A549 (cell line): ENCODE data around the gene RHO. TPM values are rescaled to one million over a fixed set of nuclear protein-coding genes. Genes with fewer than 3 reads are reported as not detected.
"Not testable (repeated sequence)": the region's sequence is repeated elsewhere in the genome, so short reads cannot be mapped to it uniquely, and the experiment has no call there.

Experiments
- ATAC-seq, 2 experiments: fragments of 200-7000 bp in 1 of 2; fragments of >200 bp in 1 of 2; cut with Nextera tagmentation in 1 of 2; cut with Tn5 transposase in 1 of 2; 3 replicates each; pipeline versions ENCODE4 v1.8.0 to v1.9.1; 2018 to 2020; ENCODE audit warnings: mild to moderate bottlenecking in 1 of 2, moderate library complexity in 1 of 2
- CTCF ChIA-PET: fragments of 300-600 bp; sonication (Branson Sonifier 250); formaldehyde crosslinking; extraction: SDS; loops from one replicate; lab custom pipeline; 2021; ENCODE audit warnings: antibody characterized with exemption, inconsistent platforms; lab: Yijun Ruan, JAX
- POLR2A ChIA-PET: fragments of 350-600 bp; formaldehyde crosslinking; extraction: SDS; loops from one replicate; lab custom pipeline; 2021; ENCODE audit warnings: antibody characterized with exemption, inconsistent platforms; lab: Yijun Ruan, JAX
- DNase-seq, 2 experiments: peaks; one replicate each; pipeline versions ENCODE4 v3.0.0 to v3.0.0-alpha.2; 2011 to 2016; ENCODE audit warnings: low read depth in 1 of 2, low spot score in 1 of 2
- FAIRE-seq: peaks from 2 replicates; lab custom pipeline; 2011; peaks lifted over from hg19 to GRCh38; lab: Jason Lieb, UNC
- H3K27ac ChIP-seq, 2 experiments: fragments of >200 bp; sonication (Bioruptor Twin); formaldehyde crosslinking; 3 replicates each; pipeline ENCODE4 v1.5.1; 2016 to 2017
- H3K4me1 ChIP-seq: fragments of >200 bp; sonication (Bioruptor Twin); formaldehyde crosslinking; 3 replicates; pipeline ENCODE4 v1.6.1; 2016
- H3K4me2 ChIP-seq: fragments of >200 bp; sonication (Bioruptor Twin); formaldehyde crosslinking; 3 replicates; pipeline ENCODE4 v1.6.1; 2016
- H3K4me3 ChIP-seq: fragments of >200 bp; sonication (Bioruptor Twin); formaldehyde crosslinking; 3 replicates; pipeline ENCODE4 v1.5.1; 2016
- H3K9me3 ChIP-seq: fragments of >200 bp; sonication (Bioruptor Twin); formaldehyde crosslinking; 3 replicates; pipeline ENCODE4 v1.6.1; 2016
- CBX2 ChIP-seq: fragments of 200-600 bp; sonication (generic); IDR thresholded peaks from 2 replicates; pipeline ENCODE4 v1.6.1; 2016; ENCODE audit warnings: low read depth, mild to moderate bottlenecking, borderline replicate concordance
- CBX8 ChIP-seq: fragments of 200-600 bp; sonication (generic); IDR thresholded peaks from 2 replicates; pipeline ENCODE4 v1.6.1; 2016
- EHF ChIP-seq: fragments of 250-450 bp; sonication (Bioruptor Pico); IDR thresholded peaks from 2 replicates; pipeline ENCODE4 v1.5.0; 2020; ENCODE audit warnings: mild to moderate bottlenecking
- EHMT2 ChIP-seq: fragments of 200-600 bp; sonication (generic); IDR thresholded peaks from 2 replicates; pipeline ENCODE4 v1.6.1; 2016; ENCODE audit warnings: antibody characterized with exemption, low read depth, mild to moderate bottlenecking, moderate library complexity
- EP300 ChIP-seq, 2 experiments: fragments of >200 bp; sonication (Bioruptor Twin); formaldehyde crosslinking; IDR thresholded peaks; 2 replicates in 1 of 2; 3 replicates in 1 of 2; pipeline ENCODE4 v1.6.1; 2016 to 2017
- FOSL2 ChIP-seq, 2 experiments: fragments of 450-650 bp in 1 of 2; fragments of >200 bp in 1 of 2; sonication (Bioruptor Twin) in 1 of 2; formaldehyde crosslinking; IDR thresholded peaks; 2 replicates each; pipeline versions ENCODE4 v1.5.0 to v1.6.1; 2016 to 2020; ENCODE audit warnings: mild to moderate bottlenecking in 1 of 2, moderate library complexity in 1 of 2
- GATA3 ChIP-seq: IDR thresholded peaks from 2 replicates; pipeline ENCODE4 v1.6.1; 2012; ENCODE audit warnings: borderline replicate concordance
- HDAC2 ChIP-seq: fragments of 200-600 bp; sonication (generic); IDR thresholded peaks from 2 replicates; pipeline ENCODE4 v1.6.1; 2016
- JUN ChIP-seq, 2 experiments: fragments of >200 bp; sonication (Bioruptor Twin); formaldehyde crosslinking; IDR thresholded peaks; 2 replicates in 1 of 2; 3 replicates in 1 of 2; pipeline ENCODE4 v1.6.1; 2016 to 2017
- JUNB ChIP-seq: fragments of >200 bp; sonication (Bioruptor Twin); formaldehyde crosslinking; IDR thresholded peaks from 2 replicates; pipeline ENCODE4 v1.6.1; 2016
- MAFK ChIP-seq: fragments of 450-650 bp; IDR thresholded peaks from 2 replicates; pipeline ENCODE4 v1.6.1; 2014; ENCODE audit not compliant: partially characterized antibody
- TFCP2L1 ChIP-seq: fragments of 250-450 bp; sonication (Bioruptor Pico); IDR thresholded peaks from 2 replicates; pipeline ENCODE4 v1.5.0; 2021; ENCODE audit warnings: mild to moderate bottlenecking
- ZFP36 ChIP-seq: fragments of 450-650 bp; IDR thresholded peaks from 2 replicates; pipeline ENCODE4 v1.6.1; 2014; ENCODE audit warnings: borderline replicate concordance; ENCODE audit not compliant: partially characterized antibody
- ZNF302 ChIP-seq: fragments of 250-450 bp; sonication (Bioruptor Pico); IDR thresholded peaks from 2 replicates; pipeline ENCODE4 v1.9.0; 2021; ENCODE audit warnings: inconsistent platforms, mild to moderate bottlenecking, moderate library complexity
- ZSCAN20 ChIP-seq: fragments of 250-450 bp; sonication (Bioruptor Pico); IDR thresholded peaks from 2 replicates; pipeline ENCODE4 v1.8.0; 2022; ENCODE audit warnings: mild to moderate bottlenecking, moderate library complexity
- WGBS: methylation state at CpG from one replicate; pipeline ENCODE4 v1.1.6; 2017; ENCODE audit errors: missing lambda C conversion rate; 5-methylcytosine and 5-hydroxymethylcytosine counted together
- polyA plus RNA-seq, 4 experiments: library from polyadenylated mRNA; depleted of rRNA in 3 of 4; stranded (reverse); fragments of >200 nt; fragmentation: RNase III in 1 of 4; extraction: RNeasy Plus Mini Kit Qiagen cat#74134 plus additional on column Dnase treatment in 1 of 4; gene quantifications; 2 replicates in 3 of 4; 3 replicates in 1 of 4; pipeline ENCODE4 v1.2.3, GENCODE V29; 2011 to 2017
- TF ChIP-seq, protein P1 (sequence below): fragments of >200 bp; sonication (Bioruptor Twin); formaldehyde crosslinking; IDR thresholded peaks from 3 replicates; pipeline ENCODE4 v1.5.1; 2016
- TF ChIP-seq, protein P2 (sequence below): fragments of 450-650 bp; IDR thresholded peaks from 2 replicates; pipeline ENCODE4 v1.6.1; 2014; ENCODE audit warnings: antibody characterized with exemption
- TF ChIP-seq, protein P3 (sequence below): fragments of 250-450 bp; sonication (Bioruptor Pico); IDR thresholded peaks from 2 replicates; pipeline ENCODE4 v1.5.0; 2020; ENCODE audit warnings: low read depth, mild to moderate bottlenecking, moderate library complexity
- TF ChIP-seq, protein P4 (sequence below): IDR thresholded peaks from 2 replicates; pipeline ENCODE4 v1.6.1; 2012
- TF ChIP-seq, protein P5 (sequence below): fragments of 250-450 bp; sonication (Bioruptor Pico); IDR thresholded peaks from 2 replicates; pipeline ENCODE4 v1.5.0; 2021; ENCODE audit warnings: mild to moderate bottlenecking, moderate library complexity, borderline replicate concordance
- TF ChIP-seq, protein P6 (sequence below): IDR thresholded peaks from 2 replicates; pipeline ENCODE4 v1.6.1; 2012

Gene RHO
- polyA plus RNA-seq, 2 of the 4 experiments (the other 2 are of a cell fraction): 0.04 TPM; not detected in 1

DNA sequence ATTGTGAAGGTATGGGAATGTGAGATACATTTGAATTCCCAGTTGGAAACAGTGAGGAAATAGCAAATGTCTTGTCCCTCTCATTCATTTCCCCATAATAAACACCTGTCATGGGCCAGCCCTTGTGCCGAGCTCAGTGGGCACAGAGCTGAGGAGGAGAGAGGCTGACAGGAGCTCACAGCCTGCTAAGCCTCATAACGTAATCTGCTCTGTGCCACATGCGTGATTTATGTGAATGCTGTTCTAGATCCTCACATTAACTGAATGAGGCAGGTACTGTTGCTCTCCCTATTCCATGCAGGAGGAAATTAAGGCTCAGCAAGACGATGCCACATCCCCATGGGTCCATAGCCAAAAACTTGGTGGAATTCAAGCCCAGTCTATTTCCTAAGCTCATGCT lies 35.2 kb upstream of the RHO start:
- ChIA-PET POLR2A (no interaction called here), CTCF (interaction anchor here (0.9 to 2.2 kb wide), 8 partner anchors 100 to 449 kb away, joined by 3 to 7 read pairs (median 4); no protein-coding TSS in a partner anchor)
- Histone ChIP-seq H3K4me2 (no peak overlapping the region), H3K9me3 (no peaks in the 10 kb centered on the region), H3K4me3 (no peak overlapping the region), H3K4me1 (peaks cover 49% of the 10 kb centered on the region), H3K27ac (peak overlapping the region; percentile 89 to 92; a peak in 5 of 6 replicates)
- DNase-seq (no peak), ATAC-seq (no peak), FAIRE-seq (no peak)
- 95% methylated on average over 4 of the region's 4 CpGs for WGBS
- TF ChIP-seq, protein P1, sequence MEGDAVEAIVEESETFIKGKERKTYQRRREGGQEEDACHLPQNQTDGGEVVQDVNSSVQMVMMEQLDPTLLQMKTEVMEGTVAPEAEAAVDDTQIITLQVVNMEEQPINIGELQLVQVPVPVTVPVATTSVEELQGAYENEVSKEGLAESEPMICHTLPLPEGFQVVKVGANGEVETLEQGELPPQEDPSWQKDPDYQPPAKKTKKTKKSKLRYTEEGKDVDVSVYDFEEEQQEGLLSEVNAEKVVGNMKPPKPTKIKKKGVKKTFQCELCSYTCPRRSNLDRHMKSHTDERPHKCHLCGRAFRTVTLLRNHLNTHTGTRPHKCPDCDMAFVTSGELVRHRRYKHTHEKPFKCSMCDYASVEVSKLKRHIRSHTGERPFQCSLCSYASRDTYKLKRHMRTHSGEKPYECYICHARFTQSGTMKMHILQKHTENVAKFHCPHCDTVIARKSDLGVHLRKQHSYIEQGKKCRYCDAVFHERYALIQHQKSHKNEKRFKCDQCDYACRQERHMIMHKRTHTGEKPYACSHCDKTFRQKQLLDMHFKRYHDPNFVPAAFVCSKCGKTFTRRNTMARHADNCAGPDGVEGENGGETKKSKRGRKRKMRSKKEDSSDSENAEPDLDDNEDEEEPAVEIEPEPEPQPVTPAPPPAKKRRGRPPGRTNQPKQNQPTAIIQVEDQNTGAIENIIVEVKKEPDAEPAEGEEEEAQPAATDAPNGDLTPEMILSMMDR: no peak
- no peak for TF ChIP-seq MAFK
- TF ChIP-seq, protein P2, sequence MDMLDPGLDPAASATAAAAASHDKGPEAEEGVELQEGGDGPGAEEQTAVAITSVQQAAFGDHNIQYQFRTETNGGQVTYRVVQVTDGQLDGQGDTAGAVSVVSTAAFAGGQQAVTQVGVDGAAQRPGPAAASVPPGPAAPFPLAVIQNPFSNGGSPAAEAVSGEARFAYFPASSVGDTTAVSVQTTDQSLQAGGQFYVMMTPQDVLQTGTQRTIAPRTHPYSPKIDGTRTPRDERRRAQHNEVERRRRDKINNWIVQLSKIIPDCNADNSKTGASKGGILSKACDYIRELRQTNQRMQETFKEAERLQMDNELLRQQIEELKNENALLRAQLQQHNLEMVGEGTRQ: no peak
- TF ChIP-seq CBX8: no peak
- TF ChIP-seq, protein P3, sequence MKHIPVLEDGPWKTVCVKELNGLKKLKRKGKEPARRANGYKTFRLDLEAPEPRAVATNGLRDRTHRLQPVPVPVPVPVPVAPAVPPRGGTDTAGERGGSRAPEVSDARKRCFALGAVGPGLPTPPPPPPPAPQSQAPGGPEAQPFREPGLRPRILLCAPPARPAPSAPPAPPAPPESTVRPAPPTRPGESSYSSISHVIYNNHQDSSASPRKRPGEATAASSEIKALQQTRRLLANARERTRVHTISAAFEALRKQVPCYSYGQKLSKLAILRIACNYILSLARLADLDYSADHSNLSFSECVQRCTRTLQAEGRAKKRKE (CRISPR knock-in tag): no peak
- TF ChIP-seq TFCP2L1 (CRISPR knock-in tag): no peak
- TF ChIP-seq, protein P4, sequence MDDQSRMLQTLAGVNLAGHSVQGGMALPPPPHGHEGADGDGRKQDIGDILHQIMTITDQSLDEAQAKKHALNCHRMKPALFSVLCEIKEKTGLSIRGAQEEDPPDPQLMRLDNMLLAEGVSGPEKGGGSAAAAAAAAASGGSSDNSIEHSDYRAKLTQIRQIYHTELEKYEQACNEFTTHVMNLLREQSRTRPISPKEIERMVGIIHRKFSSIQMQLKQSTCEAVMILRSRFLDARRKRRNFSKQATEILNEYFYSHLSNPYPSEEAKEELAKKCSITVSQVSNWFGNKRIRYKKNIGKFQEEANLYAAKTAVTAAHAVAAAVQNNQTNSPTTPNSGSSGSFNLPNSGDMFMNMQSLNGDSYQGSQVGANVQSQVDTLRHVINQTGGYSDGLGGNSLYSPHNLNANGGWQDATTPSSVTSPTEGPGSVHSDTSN: no peak
- TF ChIP-seq JUN (IDR thresholded peaks at IDR 0.05): no peak
- TF ChIP-seq EHMT2: no peak
- no peak for TF ChIP-seq HDAC2
- TF ChIP-seq ZSCAN20 (CRISPR knock-in tag): no peak
- no peak for TF ChIP-seq ZFP36
- TF ChIP-seq, protein P5, sequence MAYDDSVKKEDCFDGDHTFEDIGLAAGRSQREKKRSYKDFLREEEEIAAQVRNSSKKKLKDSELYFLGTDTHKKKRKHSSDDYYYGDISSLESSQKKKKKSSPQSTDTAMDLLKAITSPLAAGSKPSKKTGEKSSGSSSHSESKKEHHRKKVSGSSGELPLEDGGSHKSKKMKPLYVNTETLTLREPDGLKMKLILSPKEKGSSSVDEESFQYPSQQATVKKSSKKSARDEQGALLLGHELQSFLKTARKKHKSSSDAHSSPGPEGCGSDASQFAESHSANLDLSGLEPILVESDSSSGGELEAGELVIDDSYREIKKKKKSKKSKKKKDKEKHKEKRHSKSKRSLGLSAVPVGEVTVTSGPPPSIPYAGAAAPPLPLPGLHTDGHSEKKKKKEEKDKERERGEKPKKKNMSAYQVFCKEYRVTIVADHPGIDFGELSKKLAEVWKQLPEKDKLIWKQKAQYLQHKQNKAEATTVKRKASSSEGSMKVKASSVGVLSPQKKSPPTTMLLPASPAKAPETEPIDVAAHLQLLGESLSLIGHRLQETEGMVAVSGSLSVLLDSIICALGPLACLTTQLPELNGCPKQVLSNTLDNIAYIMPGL (CRISPR knock-in tag): no peak
- TF ChIP-seq CBX2: no peak

DNA sequence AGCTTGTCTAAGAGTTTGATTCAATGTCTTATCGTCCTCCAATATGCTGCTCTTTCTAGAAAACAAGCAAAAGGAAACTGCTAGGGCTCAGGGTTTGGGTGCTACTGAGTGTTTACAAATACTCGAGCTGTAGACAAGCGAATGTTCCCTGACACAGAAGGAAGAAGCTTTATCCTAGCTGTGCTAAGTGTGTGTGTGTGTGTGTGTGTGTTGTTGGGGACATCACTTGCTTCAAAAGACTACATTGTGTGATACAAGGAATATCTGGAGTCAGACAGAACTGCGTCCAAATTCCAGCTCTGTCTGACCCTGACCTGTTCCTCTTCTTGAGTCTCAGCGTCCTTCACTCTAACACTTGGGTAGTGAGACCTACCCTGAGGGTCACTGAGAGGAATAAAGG lies 33.9 kb upstream of the RHO start:
- peak overlapping the region; percentile 61 for H3K4me2 ChIP-seq
- peak in 1 of 2 experiments; percentile 28 for DNase-seq
- not testable (repeated sequence) for H3K4me3 ChIP-seq, H3K9me3 ChIP-seq, FAIRE-seq
- H3K27ac ChIP-seq: peak overlapping the region; percentile 86 to 92
- H3K4me1 ChIP-seq: peaks cover 62% of the 10 kb centered on the region
- ChIA-PET CTCF (interaction anchor here (1.9 kb wide), 1 partner anchor 335 kb away, joined by 4 read pairs; no protein-coding TSS in a partner anchor), POLR2A (interaction anchor here (0.8 kb wide), 1 partner anchor 335 kb away, joined by 5 read pairs; no protein-coding TSS in a partner anchor)
- peak in 1 of 2 experiments; percentile 1; a peak in 1 of 6 replicates for ATAC-seq
- 38% methylated on average over 5 of the region's 5 CpGs for WGBS

DNA sequence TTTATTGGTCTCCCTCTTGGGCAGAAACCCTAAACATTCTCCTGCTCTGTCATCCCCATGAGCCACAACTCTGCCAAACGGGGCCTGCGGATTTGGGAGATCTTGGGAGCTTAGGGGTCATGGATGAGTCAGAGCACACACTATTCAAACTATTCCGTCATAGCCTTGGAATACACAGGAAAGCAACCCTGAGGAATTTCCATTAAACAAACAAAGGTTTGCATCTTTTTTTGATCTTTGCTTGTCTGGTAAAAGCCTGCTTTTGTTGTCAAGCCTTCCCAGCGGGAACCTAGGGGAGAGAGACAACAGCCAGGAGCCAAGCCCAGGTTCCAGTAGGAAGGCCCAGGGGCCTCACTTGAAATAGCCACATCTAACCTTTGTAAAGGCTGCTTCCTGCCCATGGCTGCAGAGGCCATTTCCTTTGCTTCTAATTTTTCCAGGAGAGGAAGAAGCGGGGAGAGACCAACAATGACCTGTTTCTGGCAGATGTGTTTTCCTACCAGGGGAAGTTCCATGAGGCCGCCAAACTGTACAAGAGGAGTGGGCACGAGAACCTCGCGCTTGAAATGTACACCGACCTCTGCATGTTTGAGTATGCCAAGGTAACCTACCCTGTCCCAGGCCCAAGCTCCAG lies 33.3 kb upstream of the RHO start:
- H3K9me3 ChIP-seq, POLR2A ChIA-PET, CTCF ChIA-PET, H3K4me3 ChIP-seq: not testable (repeated sequence)
- peaks cover 68% of the 10 kb centered on the region for H3K4me1 ChIP-seq
- H3K27ac ChIP-seq: peak overlapping the region; percentile 86 to 92
- DNase-seq: peak in 1 of 2 experiments; percentile 83
- peak; percentile 75 to 83 for ATAC-seq
- peak; percentile 99 for FAIRE-seq
- 50% methylated on average over 9 of the region's 10 CpGs for WGBS
- H3K4me2 ChIP-seq: peak overlapping the region; percentile 61
- TF ChIP-seq EP300 (IDR thresholded peaks at IDR 0.05) (peak; percentile 29 to 65; a peak in 2 of 5 replicates), ZNF302 (peak; percentile 34; the same call in 1 of the 2 replicates), JUNB (peak; percentile 68), EHF (peak; percentile 44; the same call in 1 of the 2 replicates), GATA3 (peak; percentile 54; the same call in 1 of the 2 replicates), FOSL2 (IDR thresholded peaks at IDR 0.05) (peak; percentile 23; the same call in 1 of the 2 replicates), FOSL2 (CRISPR knock-in tag; IDR thresholded peaks at IDR 0.05) (peak; percentile 81), JUN (IDR thresholded peaks at IDR 0.05) (peak in 1 of 2 experiments; percentile 45; a peak in 3 of 5 replicates)
- TF ChIP-seq, protein P6, sequence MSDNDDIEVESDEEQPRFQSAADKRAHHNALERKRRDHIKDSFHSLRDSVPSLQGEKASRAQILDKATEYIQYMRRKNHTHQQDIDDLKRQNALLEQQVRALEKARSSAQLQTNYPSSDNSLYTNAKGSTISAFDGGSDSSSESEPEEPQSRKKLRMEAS: peak; percentile 40

DNA sequence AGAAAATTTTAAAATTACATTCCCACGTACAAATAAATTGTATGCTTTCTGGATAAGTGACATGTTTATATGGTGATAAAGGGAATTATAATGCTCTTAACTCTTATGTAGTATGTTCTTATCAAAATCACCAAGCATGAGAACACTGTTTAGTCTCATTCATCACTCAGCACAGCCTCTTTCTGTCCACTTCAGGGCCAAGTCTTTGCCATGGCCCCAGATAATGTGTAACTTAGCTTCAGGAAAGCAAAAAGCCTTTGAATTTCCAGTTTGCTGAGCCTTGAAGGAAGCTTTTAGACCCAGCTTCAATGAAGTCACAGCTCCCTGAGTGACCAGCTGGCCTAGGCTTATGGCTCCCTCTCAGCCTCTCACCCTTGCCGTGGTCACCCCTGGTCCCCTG lies 30.6 kb upstream of the RHO start:
- DNase-seq, CTCF ChIA-PET, H3K4me3 ChIP-seq, H3K9me3 ChIP-seq, POLR2A ChIA-PET, H3K4me2 ChIP-seq, FAIRE-seq, ATAC-seq: not testable (repeated sequence)
- WGBS: 86% methylated on average over 2 of the region's 2 CpGs
- Histone ChIP-seq H3K4me1 (peaks cover 62% of the 10 kb centered on the region), H3K27ac (peak overlapping the region; percentile 84 to 92)
